Chondrocyte (in vitro differentiated cells): ENCODE measurements around the gene KIAA1328. TPM values are rescaled to one million over a fixed set of nuclear protein-coding genes. Genes with fewer than 3 reads are reported as not detected.

Experiments
- DNase-seq: peaks from one replicate; pipeline ENCODE4 v3.0.0; 2021; ENCODE audit warnings: mixed read lengths, low spot score
- H3K27ac Mint-ChIP-seq: one replicate; pipeline ENCODE4 v1.8.0; 2021; ENCODE audit warnings: mild to moderate bottlenecking, moderate library complexity, mixed read lengths; ENCODE audit not compliant: unreplicated experiment
- H3K27me3 Mint-ChIP-seq: 2 replicates; pipeline ENCODE4 v1.8.0; 2021; ENCODE audit warnings: low read depth, mixed read lengths
- H3K36me3 Mint-ChIP-seq: 2 replicates; pipeline ENCODE4 v1.8.0; 2021; ENCODE audit warnings: low read depth, mixed read lengths
- H3K4me1 Mint-ChIP-seq: 2 replicates; pipeline ENCODE4 v1.8.0; 2021; ENCODE audit warnings: low read depth, mild to moderate bottlenecking, mixed read lengths
- H3K4me3 Mint-ChIP-seq: one replicate; pipeline ENCODE4 v1.8.0; 2021; ENCODE audit warnings: mild to moderate bottlenecking, moderate library complexity, mixed read lengths; ENCODE audit not compliant: unreplicated experiment
- H3K9me3 Mint-ChIP-seq: 2 replicates; pipeline ENCODE4 v1.8.0; 2021; ENCODE audit warnings: low read depth, mixed read lengths
- total RNA-seq: library from RNA; stranded (reverse); gene quantifications from 3 replicates; pipeline ENCODE4 v1.2.1, GENCODE V29; 2021
- TF ChIP-seq, protein P1 (sequence below): fragments of 200-600 bp; sonication (generic); IDR thresholded peaks from 2 replicates; pipeline ENCODE4 v1.5.0; 2021; ENCODE audit warnings: antibody characterized with exemption, mild to moderate bottlenecking, moderate library complexity

KIAA1328 gene
- total RNA-seq, 1 donor from 2014 or later, result 6.3 TPM

DNA sequence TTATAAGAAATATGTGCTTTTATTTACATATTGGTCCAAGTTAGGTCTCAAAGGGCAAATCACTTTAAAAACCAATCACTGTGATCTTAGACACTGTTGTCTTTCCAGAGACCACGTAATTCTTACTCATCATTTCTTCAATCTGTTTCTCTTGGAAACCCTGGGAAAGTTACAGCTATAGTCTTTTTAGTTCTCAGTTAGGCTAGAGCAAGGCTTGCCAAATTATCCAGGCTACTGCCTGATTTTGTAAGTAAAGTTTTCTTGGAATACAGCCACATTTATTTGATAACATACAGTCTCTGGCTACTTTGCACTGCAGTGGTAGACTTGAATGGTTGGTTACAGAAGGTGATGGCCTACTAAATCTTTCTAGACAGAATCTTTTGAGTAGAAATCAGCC lies 106.0 kb downstream of the KIAA1328 start:
- Mint-ChIP-seq H3K27me3 (no peaks in the 10 kb centered on the region), H3K27ac (no peak overlapping the region), H3K36me3 (peaks cover 20% of the 10 kb centered on the region), H3K4me3 (no peak overlapping the region), H3K4me1 (peaks cover 4% of the 10 kb centered on the region), H3K9me3 (peaks cover 26% of the 10 kb centered on the region)
- TF ChIP-seq, protein P1, sequence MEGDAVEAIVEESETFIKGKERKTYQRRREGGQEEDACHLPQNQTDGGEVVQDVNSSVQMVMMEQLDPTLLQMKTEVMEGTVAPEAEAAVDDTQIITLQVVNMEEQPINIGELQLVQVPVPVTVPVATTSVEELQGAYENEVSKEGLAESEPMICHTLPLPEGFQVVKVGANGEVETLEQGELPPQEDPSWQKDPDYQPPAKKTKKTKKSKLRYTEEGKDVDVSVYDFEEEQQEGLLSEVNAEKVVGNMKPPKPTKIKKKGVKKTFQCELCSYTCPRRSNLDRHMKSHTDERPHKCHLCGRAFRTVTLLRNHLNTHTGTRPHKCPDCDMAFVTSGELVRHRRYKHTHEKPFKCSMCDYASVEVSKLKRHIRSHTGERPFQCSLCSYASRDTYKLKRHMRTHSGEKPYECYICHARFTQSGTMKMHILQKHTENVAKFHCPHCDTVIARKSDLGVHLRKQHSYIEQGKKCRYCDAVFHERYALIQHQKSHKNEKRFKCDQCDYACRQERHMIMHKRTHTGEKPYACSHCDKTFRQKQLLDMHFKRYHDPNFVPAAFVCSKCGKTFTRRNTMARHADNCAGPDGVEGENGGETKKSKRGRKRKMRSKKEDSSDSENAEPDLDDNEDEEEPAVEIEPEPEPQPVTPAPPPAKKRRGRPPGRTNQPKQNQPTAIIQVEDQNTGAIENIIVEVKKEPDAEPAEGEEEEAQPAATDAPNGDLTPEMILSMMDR, result no peak
- no peak for DNase-seq

GRCh38 chr18:36942264-36942663 lies 113.3 kb downstream of the KIAA1328 start:
- TF ChIP-seq, protein P1, result peak; percentile 81
- Mint-ChIP-seq H3K36me3 (peaks cover 18% of the 10 kb centered on the region), H3K9me3 (peaks cover 23% of the 10 kb centered on the region), H3K27ac (no peak overlapping the region), H3K4me3 (no peak overlapping the region), H3K4me1 (no peaks in the 10 kb centered on the region), H3K27me3 (no peaks in the 10 kb centered on the region)
- no peak for DNase-seq

GRCh38 chr18:36947820-36948348 lies 119.0 kb downstream of the KIAA1328 start:
- Mint-ChIP-seq H3K27ac (no peak overlapping the region), H3K27me3 (no peaks in the 10 kb centered on the region), H3K4me3 (no peak overlapping the region), H3K9me3 (no peaks in the 10 kb centered on the region), H3K4me1 (no peaks in the 10 kb centered on the region), H3K36me3 (peaks cover 9% of the 10 kb centered on the region)
- no peak for DNase-seq
- TF ChIP-seq, protein P1, result no peak

- H3K27ac Mint-ChIP-seq, result no peak overlapping the region
- H3K4me1 Mint-ChIP-seq, result no peaks in the 10 kb centered on the region
- no peaks in the 10 kb centered on the region for H3K9me3 Mint-ChIP-seq
- no peaks in the 10 kb centered on the region for H3K27me3 Mint-ChIP-seq
- H3K4me3 Mint-ChIP-seq, result no peak overlapping the region
- DNase-seq, result no peak
- peaks cover 9% of the 10 kb centered on the region for H3K36me3 Mint-ChIP-seq
- TF ChIP-seq, protein P1, result no peak
These were observed 121.4 kb downstream of the KIAA1328 start for GRCh38 chr18:36950282-36950681.

DNA sequence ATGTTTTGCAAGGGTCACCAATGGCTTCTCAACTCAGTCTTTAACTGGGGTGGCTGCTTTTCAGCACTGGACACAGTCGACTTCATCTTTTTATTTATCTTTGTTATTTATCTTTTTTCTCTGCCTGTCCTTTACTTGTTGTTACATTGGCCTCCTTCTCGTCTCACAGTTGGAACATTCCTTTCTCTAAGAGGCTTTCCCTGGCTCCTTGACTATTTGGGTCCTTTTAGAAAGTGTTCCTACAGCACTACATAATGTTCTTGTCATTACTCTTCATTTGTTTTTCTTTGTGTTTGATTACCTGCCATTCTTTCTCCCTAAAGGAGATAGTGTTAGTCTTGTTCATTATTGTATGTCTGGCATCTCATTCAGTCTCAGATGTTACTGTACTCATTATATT lies 122.0 kb downstream of the KIAA1328 start:
- no peak for DNase-seq
- no peaks in the 10 kb centered on the region for H3K4me1 Mint-ChIP-seq
- TF ChIP-seq, protein P1, result no peak
- no peak overlapping the region for H3K27ac Mint-ChIP-seq
- H3K4me3 Mint-ChIP-seq, result no peak overlapping the region
- no peaks in the 10 kb centered on the region for H3K27me3 Mint-ChIP-seq
- no peaks in the 10 kb centered on the region for H3K9me3 Mint-ChIP-seq
- peaks cover 9% of the 10 kb centered on the region for H3K36me3 Mint-ChIP-seq
